ENCODE data around the gene ATXN1.

- TF ChIP-seq CTCF (IDR thresholded peaks at IDR 0.05), result no peak
- TF ChIP-seq POLR2A (IDR thresholded peaks at IDR 0.05), result no peak
These were observed 320.5 kb downstream of the ATXN1 start for GRCh38 chr6:16440636-16441212.

All from gastroesophageal sphincter (tissue), 3 donors.